H7 (cell line): ENCODE data around the gene THSD4. TPM values are rescaled to one million over a fixed set of nuclear protein-coding genes. Genes with fewer than 3 reads are reported as not detected.

Source experiments
- DNase-seq: peaks from one replicate; pipeline ENCODE4 v3.0.0; 2012
- H3K27me3 ChIP-seq: 2 replicates; pipeline ENCODE4 v1.6.0; 2011; ENCODE audit warnings: mild to moderate bottlenecking, low read length; ENCODE audit not compliant: control insufficient read depth, insufficient read depth
- H3K36me3 ChIP-seq: replicated peaks from 2 replicates; pipeline ENCODE4 v1.5.1; 2011; ENCODE audit warnings: low read length; ENCODE audit not compliant: control insufficient read depth, insufficient read depth
- H3K4me3 ChIP-seq: 2 replicates; pipeline ENCODE4 v1.5.1; 2011; ENCODE audit warnings: low read depth, mild to moderate bottlenecking, control low read depth, low read length, moderate library complexity; ENCODE audit not compliant: insufficient read depth
- total RNA-seq: library from RNA; depleted of rRNA; stranded (reverse); fragments of >200 nt; shearing (Covaris generic); gene quantifications from 2 replicates; pipeline ENCODE4 v1.2.3, GENCODE V29; 2014; rRNA removed

The THSD4 gene
- total RNA-seq, 1 experiment from 2014 or later: 3.9 TPM

DNA sequence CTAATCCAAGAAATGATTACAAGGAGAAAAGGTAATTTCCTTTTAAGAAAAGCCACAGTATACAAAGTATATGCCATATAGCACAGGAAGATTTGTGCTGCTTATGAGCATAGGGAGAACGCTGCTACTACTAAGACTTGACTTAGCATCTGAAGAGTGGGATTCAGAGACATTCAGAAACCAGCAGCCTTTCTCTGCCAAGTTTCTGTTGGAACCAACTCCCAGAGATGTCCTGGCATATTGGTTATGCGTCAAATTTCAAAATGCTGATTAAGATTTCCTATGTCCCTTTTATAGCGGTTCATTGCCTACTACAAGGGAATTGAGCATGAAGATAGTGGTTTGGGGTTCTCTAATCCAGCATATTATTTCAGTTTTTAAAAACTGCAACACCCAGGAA lies 700.0 kb downstream of the THSD4 start:
- Histone ChIP-seq H3K36me3 (no peaks in the 10 kb centered on the region), H3K27me3 (no peaks in the 10 kb centered on the region), H3K4me3 (no peak overlapping the region)
- DNase-seq: no peak

- Histone ChIP-seq H3K27me3 (no peaks in the 10 kb centered on the region), H3K36me3 (no peaks in the 10 kb centered on the region), H3K4me3 (no peak overlapping the region)
- DNase-seq: no peak
These were observed 702.1 kb downstream of the THSD4 start for GRCh38 chr15:71817351-71817750.

GRCh38 chr15:71820127-71820526 lies 704.9 kb downstream of the THSD4 start:
- Histone ChIP-seq H3K27me3 (no peaks in the 10 kb centered on the region), H3K4me3 (no peak overlapping the region), H3K36me3 (no peaks in the 10 kb centered on the region)
- DNase-seq: no peak

GRCh38 chr15:71821547-71822129 lies 706.4 kb downstream of the THSD4 start:
- no peak for DNase-seq
- H3K36me3 ChIP-seq: no peaks in the 10 kb centered on the region
- H3K27me3 ChIP-seq: no peaks in the 10 kb centered on the region
- H3K4me3 ChIP-seq: no peak overlapping the region

- Histone ChIP-seq H3K36me3 (no peaks in the 10 kb centered on the region; the same call in 1 of the 2 replicates), H3K4me3 (no peak overlapping the region), H3K27me3 (no peaks in the 10 kb centered on the region)
- no peak for DNase-seq
These were observed 707.8 kb downstream of the THSD4 start for GRCh38 chr15:71822890-71823630.

DNA sequence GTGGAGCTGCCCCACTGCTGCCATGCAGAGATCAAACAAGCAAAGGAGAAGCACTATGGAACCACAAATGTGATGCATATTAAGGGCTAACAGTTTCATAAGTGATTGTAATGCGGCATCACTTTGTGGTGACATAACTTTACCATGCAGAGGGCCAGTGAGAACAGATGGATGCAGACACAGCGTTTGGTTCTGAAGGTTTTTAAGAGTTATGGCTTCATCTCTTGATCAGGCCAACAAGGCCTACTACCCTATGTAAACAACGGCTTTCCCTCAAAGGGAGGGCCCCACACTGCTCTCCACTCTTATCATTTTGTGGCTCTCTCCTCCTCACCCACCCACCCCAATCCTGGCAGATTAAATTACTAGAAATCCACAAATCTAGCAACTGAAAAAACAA lies 708.5 kb downstream of the THSD4 start:
- H3K36me3 ChIP-seq: no peaks in the 10 kb centered on the region; the same call in 1 of the 2 replicates
- H3K4me3 ChIP-seq: no peak overlapping the region
- no peaks in the 10 kb centered on the region for H3K27me3 ChIP-seq
- no peak for DNase-seq

DNA sequence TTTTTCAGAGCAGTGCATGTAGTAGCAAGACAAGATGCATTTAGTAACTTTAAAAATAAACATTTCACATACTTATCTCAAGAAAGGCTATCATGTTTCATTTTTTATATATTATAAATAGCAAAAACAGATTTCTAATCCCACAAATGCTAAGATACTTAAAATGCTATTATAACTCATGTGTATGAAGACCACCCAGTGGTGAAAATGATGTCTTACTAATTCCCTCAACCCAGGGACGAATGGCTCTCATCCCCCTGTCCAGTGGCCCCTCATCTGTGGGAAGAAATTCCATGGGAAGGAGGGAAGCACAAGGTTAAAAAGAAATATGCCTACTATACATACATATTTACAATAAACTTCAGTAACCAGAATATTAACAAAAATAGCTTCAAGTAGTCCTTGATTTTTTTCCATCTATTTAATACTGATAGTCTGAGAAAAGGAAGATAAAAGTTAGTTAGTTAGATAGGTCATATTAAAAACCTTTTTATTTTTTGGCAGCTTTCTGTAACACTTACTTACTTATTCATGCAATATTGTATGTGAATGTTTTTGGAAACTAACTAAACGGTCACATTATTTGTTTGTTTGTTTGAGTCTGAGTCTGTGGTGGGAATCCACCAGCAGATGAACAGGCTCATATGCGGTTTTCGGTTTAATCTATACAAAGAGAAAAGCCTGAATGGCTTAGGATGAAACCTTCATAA lies 709.9 kb downstream of the THSD4 start:
- DNase-seq: no peak
- H3K36me3 ChIP-seq: no peaks in the 10 kb centered on the region; the same call in 1 of the 2 replicates
- no peaks in the 10 kb centered on the region for H3K27me3 ChIP-seq
- no peak overlapping the region for H3K4me3 ChIP-seq

DNA sequence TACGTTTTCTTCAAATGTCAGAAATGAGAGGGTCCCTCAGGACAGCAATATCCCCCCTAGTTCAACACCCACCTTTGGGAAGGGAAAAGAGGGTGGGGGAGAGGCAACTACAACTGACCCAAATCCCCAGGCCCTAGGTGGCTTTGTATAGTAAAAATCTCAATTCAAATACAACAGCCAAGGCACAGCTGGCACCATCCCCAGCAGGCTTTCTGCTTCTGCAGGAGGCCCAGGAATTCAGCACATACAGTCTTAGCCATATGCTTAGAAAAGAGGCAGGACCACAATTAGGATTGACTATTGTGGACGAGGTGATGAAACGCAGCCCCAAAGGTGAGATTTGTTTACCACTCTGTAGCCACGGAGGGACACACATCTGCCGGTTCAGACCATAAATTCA lies 710.9 kb downstream of the THSD4 start:
- DNase-seq: no peak
- H3K27me3 ChIP-seq: no peaks in the 10 kb centered on the region
- no peak overlapping the region for H3K4me3 ChIP-seq
- no peaks in the 10 kb centered on the region; the same call in 1 of the 2 replicates for H3K36me3 ChIP-seq

GRCh38 chr15:71830981-71831380 lies 715.7 kb downstream of the THSD4 start:
- Histone ChIP-seq H3K27me3 (no peaks in the 10 kb centered on the region), H3K4me3 (no peak overlapping the region), H3K36me3 (no peaks in the 10 kb centered on the region; the same call in 1 of the 2 replicates)
- no peak for DNase-seq

Other genes starting within 250 kb of the THSD4 start
- 3.5 and 4.8 TPM in 2 replicates for gene THAP10, start 223.0 kb upstream of the THSD4 start, total RNA-seq
- gene LRRC49, start 222.6 kb upstream of the THSD4 start, total RNA-seq: 3.9 and 5.6 TPM in 2 replicates